IMR-90 (cell line): ENCODE measurements around the gene OVCA2.
A peak's percentile ranks its signal among the peaks of the same experiment; 100 is the strongest.

Source experiments
- CEBPB ChIP-seq: IDR thresholded peaks from 2 replicates; pipeline ENCODE4 v1.6.1; 2012; ENCODE audit warnings: low read depth, low read length, improper control_type of control experiment
- FOS ChIP-seq: fragments of 150-350 bp; IDR thresholded peaks from 2 replicates; pipeline ENCODE4 v1.6.1; 2016; ENCODE audit warnings: low read depth, low read length
- MAZ ChIP-seq: IDR thresholded peaks from 2 replicates; pipeline ENCODE4 v1.6.1; 2012; ENCODE audit warnings: low read depth, mild to moderate bottlenecking, low read length, improper control_type of control experiment, moderate library complexity, borderline replicate concordance
- MXI1 ChIP-seq: IDR thresholded peaks from 2 replicates; pipeline ENCODE4 v1.6.1; 2012; ENCODE audit warnings: low read depth, mild to moderate bottlenecking, low read length, moderate library complexity, borderline replicate concordance
- NFE2L2 ChIP-seq: fragments of 150-350 bp; IDR thresholded peaks from 2 replicates; pipeline ENCODE4 v1.6.1; 2016; ENCODE audit warnings: low read depth, mild to moderate bottlenecking, low read length
- POLR2A ChIP-seq: IDR thresholded peaks from 2 replicates; pipeline ENCODE4 v1.6.1; 2012; ENCODE audit warnings: mild to moderate bottlenecking, low read depth, low read length
- RCOR1 ChIP-seq: IDR thresholded peaks from 2 replicates; pipeline ENCODE4 v1.6.1; 2012; ENCODE audit warnings: mild to moderate bottlenecking, low read length, improper control_type of control experiment; ENCODE audit not compliant: insufficient replicate concordance
- RFX5 ChIP-seq: IDR thresholded peaks from 2 replicates; pipeline ENCODE4 v1.8.0; 2012; ENCODE audit warnings: low read depth, mild to moderate bottlenecking, low read length, moderate library complexity
- SMC3 ChIP-seq: fragments of 150-350 bp; IDR thresholded peaks from 2 replicates; pipeline ENCODE4 v1.6.1; 2016; ENCODE audit warnings: low read depth, mild to moderate bottlenecking, antibody characterized with exemption, low read length, moderate library complexity
- TF ChIP-seq, protein P1 (sequence below): conservative IDR thresholded peaks from 2 replicates; pipeline ENCODE4 v1.5.1; 2012; ENCODE audit warnings: mild to moderate bottlenecking, low read depth, low read length, improper control_type of control experiment
- TF ChIP-seq, protein P2 (sequence below): fragments of 150-350 bp; IDR thresholded peaks from 2 replicates; pipeline ENCODE4 v1.6.1; 2016; ENCODE audit warnings: low read depth, mild to moderate bottlenecking, low read length, moderate library complexity, borderline replicate concordance

DNA sequence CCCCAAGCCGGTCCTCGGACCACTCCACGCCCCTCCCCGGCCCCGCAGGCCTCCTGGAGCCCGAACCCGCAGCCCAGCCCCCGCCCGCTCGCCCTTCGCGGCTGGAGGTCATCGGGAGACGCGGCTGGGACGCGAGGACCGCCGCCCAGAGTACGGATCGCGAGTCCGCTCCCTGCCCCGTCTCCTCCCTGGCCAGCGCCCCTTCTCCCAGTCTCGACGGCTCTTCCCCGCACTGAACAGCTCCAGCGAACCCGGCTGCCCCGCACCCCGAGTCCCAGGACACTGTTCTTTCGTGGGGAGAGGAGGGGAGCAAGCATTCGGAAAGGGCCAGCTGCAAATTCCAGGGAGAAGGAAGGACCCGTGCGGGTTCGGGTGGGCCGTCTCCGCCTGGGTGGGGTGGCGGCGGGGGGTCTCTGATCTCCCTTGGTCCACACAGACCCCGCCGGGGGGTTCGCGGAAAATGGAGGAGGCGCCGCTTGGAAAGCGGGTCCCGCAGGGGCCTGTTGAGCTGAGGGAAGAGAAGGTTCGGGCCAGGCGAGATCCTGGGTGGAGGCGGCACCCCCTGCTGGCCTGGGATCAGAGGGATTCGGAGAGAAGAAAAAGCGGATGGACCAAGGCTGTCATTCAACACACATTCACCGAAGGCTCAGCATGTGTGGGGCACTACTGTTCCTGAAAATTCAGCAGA lies 16.1 kb upstream of the OVCA2 start:
- TF ChIP-seq, protein P1, sequence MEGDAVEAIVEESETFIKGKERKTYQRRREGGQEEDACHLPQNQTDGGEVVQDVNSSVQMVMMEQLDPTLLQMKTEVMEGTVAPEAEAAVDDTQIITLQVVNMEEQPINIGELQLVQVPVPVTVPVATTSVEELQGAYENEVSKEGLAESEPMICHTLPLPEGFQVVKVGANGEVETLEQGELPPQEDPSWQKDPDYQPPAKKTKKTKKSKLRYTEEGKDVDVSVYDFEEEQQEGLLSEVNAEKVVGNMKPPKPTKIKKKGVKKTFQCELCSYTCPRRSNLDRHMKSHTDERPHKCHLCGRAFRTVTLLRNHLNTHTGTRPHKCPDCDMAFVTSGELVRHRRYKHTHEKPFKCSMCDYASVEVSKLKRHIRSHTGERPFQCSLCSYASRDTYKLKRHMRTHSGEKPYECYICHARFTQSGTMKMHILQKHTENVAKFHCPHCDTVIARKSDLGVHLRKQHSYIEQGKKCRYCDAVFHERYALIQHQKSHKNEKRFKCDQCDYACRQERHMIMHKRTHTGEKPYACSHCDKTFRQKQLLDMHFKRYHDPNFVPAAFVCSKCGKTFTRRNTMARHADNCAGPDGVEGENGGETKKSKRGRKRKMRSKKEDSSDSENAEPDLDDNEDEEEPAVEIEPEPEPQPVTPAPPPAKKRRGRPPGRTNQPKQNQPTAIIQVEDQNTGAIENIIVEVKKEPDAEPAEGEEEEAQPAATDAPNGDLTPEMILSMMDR, result peak; percentile 82
- TF ChIP-seq POLR2A (no peak), MXI1 (no peak), CEBPB (no peak), RCOR1 (no peak), MAZ (peak; percentile 15; the same call in 1 of the 2 replicates), RFX5 (no peak), FOS (no peak), SMC3 (peak; percentile 88), NFE2L2 (no peak)
- TF ChIP-seq, protein P2, sequence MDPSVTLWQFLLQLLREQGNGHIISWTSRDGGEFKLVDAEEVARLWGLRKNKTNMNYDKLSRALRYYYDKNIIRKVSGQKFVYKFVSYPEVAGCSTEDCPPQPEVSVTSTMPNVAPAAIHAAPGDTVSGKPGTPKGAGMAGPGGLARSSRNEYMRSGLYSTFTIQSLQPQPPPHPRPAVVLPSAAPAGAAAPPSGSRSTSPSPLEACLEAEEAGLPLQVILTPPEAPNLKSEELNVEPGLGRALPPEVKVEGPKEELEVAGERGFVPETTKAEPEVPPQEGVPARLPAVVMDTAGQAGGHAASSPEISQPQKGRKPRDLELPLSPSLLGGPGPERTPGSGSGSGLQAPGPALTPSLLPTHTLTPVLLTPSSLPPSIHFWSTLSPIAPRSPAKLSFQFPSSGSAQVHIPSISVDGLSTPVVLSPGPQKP, result no peak
